ENCODE measurements around the gene NEUROG3.

- TF ChIP-seq CTCF (conservative IDR thresholded peaks at IDR 0.05 in 1 of 2, IDR thresholded peaks at IDR 0.05 in 1 of 2; ENCODE audit: low read depth in 1 of 2, low read length in 2 of 2): no peak
- TF ChIP-seq EZH2 (IDR thresholded peaks at IDR 0.05; ENCODE audit: low read length, missing control alignments): no peak
Observed at GRCh38 chr10:69614130-69614529, 40.9 kb upstream of the NEUROG3 start.

All from fibroblast of lung (primary cell).